Nephron progenitor cell (in vitro differentiated cells): Measurements from ENCODE around the gene ARHGEF1.

Source experiments
- DNase-seq: peaks from one replicate; pipeline ENCODE4 v3.0.0; 2021
- H3K27ac Mint-ChIP-seq: 2 replicates; pipeline ENCODE4 v1.8.0; 2021; ENCODE audit warnings: mild to moderate bottlenecking, moderate library complexity, mixed read lengths
- H3K27me3 Mint-ChIP-seq: 2 replicates; pipeline ENCODE4 v1.8.0; 2021; ENCODE audit warnings: mild to moderate bottlenecking, low read depth, mixed read lengths; ENCODE audit not compliant: poor library complexity
- H3K36me3 Mint-ChIP-seq: 2 replicates; pipeline ENCODE4 v1.8.0; 2021; ENCODE audit warnings: low read depth, mixed read lengths
- H3K4me1 Mint-ChIP-seq: 2 replicates; pipeline ENCODE4 v1.8.0; 2021; ENCODE audit warnings: mixed read lengths
- H3K4me3 Mint-ChIP-seq: 2 replicates; pipeline ENCODE4 v1.8.0; 2021; ENCODE audit warnings: mild to moderate bottlenecking, moderate library complexity, mixed read lengths
- H3K9me3 Mint-ChIP-seq: 2 replicates; pipeline ENCODE4 v1.8.0; 2021; ENCODE audit warnings: mild to moderate bottlenecking, moderate library complexity, mixed read lengths
- CTCF ChIP-seq: fragments of 200-600 bp; sonication (generic); IDR thresholded peaks from 2 replicates; pipeline ENCODE4 v1.5.0; 2021; ENCODE audit warnings: antibody characterized with exemption

The ARHGEF1 gene

GRCh38 chr19:41941410-41942202 lies 58.6 kb downstream of the ARHGEF1 start:
- no peak for TF ChIP-seq CTCF
- Mint-ChIP-seq H3K9me3 (peaks cover 3% of the 10 kb centered on the region), H3K4me3 (peak overlapping the region; percentile 86), H3K27me3 (peaks cover 39% of the 10 kb centered on the region), H3K27ac (no peak overlapping the region), H3K4me1 (peaks cover 29% of the 10 kb centered on the region), H3K36me3 (no peaks in the 10 kb centered on the region)
- DNase-seq = no peak

DNA sequence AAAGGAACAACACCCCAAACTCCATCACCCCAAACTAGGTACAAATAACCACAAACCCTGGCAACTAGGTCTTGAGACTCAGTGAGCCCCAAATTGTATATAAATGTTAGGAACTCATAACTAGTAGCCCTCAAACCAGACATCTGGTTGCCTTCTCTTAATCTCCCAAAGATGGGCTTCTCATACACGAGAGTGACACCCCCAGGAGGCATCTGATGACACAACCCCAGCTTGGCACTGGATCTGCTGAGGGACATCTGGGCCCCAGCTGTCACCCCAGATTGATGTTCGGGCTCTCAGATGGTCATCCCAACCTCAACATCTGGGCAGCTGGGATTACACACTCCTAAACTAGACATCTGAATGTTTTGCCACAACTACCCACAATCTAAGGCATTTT lies 61.4 kb downstream of the ARHGEF1 start:
- H3K36me3 Mint-ChIP-seq = no peaks in the 10 kb centered on the region
- no peak for TF ChIP-seq CTCF
- peaks cover 26% of the 10 kb centered on the region for H3K4me1 Mint-ChIP-seq
- H3K27me3 Mint-ChIP-seq = peaks cover 50% of the 10 kb centered on the region
- no peak overlapping the region for H3K4me3 Mint-ChIP-seq
- no peak overlapping the region for H3K27ac Mint-ChIP-seq
- H3K9me3 Mint-ChIP-seq = peaks cover 3% of the 10 kb centered on the region
- no peak for DNase-seq

- Mint-ChIP-seq H3K36me3 (no peaks in the 10 kb centered on the region), H3K4me1 (peaks cover 26% of the 10 kb centered on the region), H3K27ac (no peak overlapping the region), H3K9me3 (peaks cover 3% of the 10 kb centered on the region), H3K4me3 (no peak overlapping the region), H3K27me3 (peaks cover 53% of the 10 kb centered on the region)
- TF ChIP-seq CTCF = no peak
- DNase-seq = no peak
These were observed 62.3 kb downstream of the ARHGEF1 start for GRCh38 chr19:41945135-41945766.

GRCh38 chr19:41947091-41947490 lies 64.1 kb downstream of the ARHGEF1 start:
- H3K4me3 Mint-ChIP-seq = no peak overlapping the region
- peaks cover 51% of the 10 kb centered on the region for H3K27me3 Mint-ChIP-seq
- no peak for TF ChIP-seq CTCF
- peaks cover 27% of the 10 kb centered on the region for H3K4me1 Mint-ChIP-seq
- H3K36me3 Mint-ChIP-seq = no peaks in the 10 kb centered on the region
- peaks cover 3% of the 10 kb centered on the region for H3K9me3 Mint-ChIP-seq
- H3K27ac Mint-ChIP-seq = no peak overlapping the region
- no peak for DNase-seq

GRCh38 chr19:41951686-41952172 lies 68.7 kb downstream of the ARHGEF1 start:
- Mint-ChIP-seq H3K36me3 (no peaks in the 10 kb centered on the region), H3K27ac (no peak overlapping the region), H3K4me3 (peak overlapping the region; percentile 43), H3K27me3 (peaks cover 37% of the 10 kb centered on the region), H3K9me3 (no peaks in the 10 kb centered on the region), H3K4me1 (peaks cover 20% of the 10 kb centered on the region)
- peak; percentile 100 for TF ChIP-seq CTCF
- DNase-seq = peak; percentile 94
